H9 (cell line): ENCODE results near the gene PEMT. TPM values are rescaled to one million over a fixed set of nuclear protein-coding genes. Genes with fewer than 3 reads are reported as not detected.

ENCODE experiments used
- DNase-seq: peaks from one replicate; pipeline ENCODE4 v3.0.0-alpha.2; 2017
- H2AFZ ChIP-seq: one replicate; pipeline ENCODE4 v1.6.1; 2013; ENCODE audit warnings: mild to moderate bottlenecking, low read length, control low read depth, moderate library complexity
- H2AK5ac ChIP-seq: 2 replicates; pipeline ENCODE4 v1.6.1; 2013; ENCODE audit warnings: low read length, control low read depth, mixed read lengths; ENCODE audit not compliant: insufficient read length
- H2BK120ac ChIP-seq: one replicate; pipeline ENCODE4 v1.6.1; 2013; ENCODE audit warnings: low read depth, mild to moderate bottlenecking, low read length, control low read depth, inconsistent platforms; ENCODE audit not compliant: poor library complexity, severe bottlenecking
- H2BK12ac ChIP-seq: 2 replicates; pipeline ENCODE4 v1.6.1; 2013; ENCODE audit warnings: low read length, control low read depth, mixed read lengths, low read depth; ENCODE audit not compliant: insufficient read length
- H2BK15ac ChIP-seq: 2 replicates; pipeline ENCODE4 v1.6.1; 2013; ENCODE audit warnings: low read depth, low read length, control low read depth
- H2BK20ac ChIP-seq: one replicate; pipeline ENCODE4 v1.6.1; 2013; ENCODE audit warnings: low read depth, mild to moderate bottlenecking, low read length, control low read depth, inconsistent platforms; ENCODE audit not compliant: poor library complexity, severe bottlenecking
- H2BK5ac ChIP-seq: 2 replicates; pipeline ENCODE4 v1.6.1; 2013; ENCODE audit warnings: low read length, control low read depth, mixed read lengths; ENCODE audit not compliant: insufficient read length
- H3K14ac ChIP-seq: 2 replicates; pipeline ENCODE4 v1.6.1; 2013; ENCODE audit warnings: low read length, control low read depth; ENCODE audit not compliant: insufficient read depth
- H3K18ac ChIP-seq: 2 replicates; pipeline ENCODE4 v1.6.1; 2013; ENCODE audit warnings: low read depth, mild to moderate bottlenecking, mixed read lengths, low read length, control low read depth; ENCODE audit not compliant: insufficient read length
- H3K23ac ChIP-seq: 2 replicates; pipeline ENCODE4 v1.6.1; 2013; ENCODE audit warnings: low read length, control low read depth, mixed read lengths, low read depth; ENCODE audit not compliant: insufficient read length
- H3K23me2 ChIP-seq: 2 replicates; pipeline ENCODE4 v1.6.1; 2013; ENCODE audit warnings: low read depth, mild to moderate bottlenecking, mixed read lengths, low read length, control low read depth; ENCODE audit not compliant: insufficient read length, poor library complexity, severe bottlenecking
- H3K27ac ChIP-seq: 2 replicates; pipeline ENCODE4 v1.5.1; 2013; ENCODE audit warnings: low read length, control low read depth, mixed read lengths, low read depth; ENCODE audit not compliant: insufficient read length
- H3K27me3 ChIP-seq: 2 replicates; pipeline ENCODE4 v1.6.1; 2013; ENCODE audit warnings: low read length, control low read depth, inconsistent platforms; ENCODE audit not compliant: insufficient read depth
- H3K4ac ChIP-seq: 2 replicates; pipeline ENCODE4 v1.6.1; 2013; ENCODE audit warnings: low read depth, mild to moderate bottlenecking, control low read depth, inconsistent platforms, low read length, moderate library complexity
- H3K4me1 ChIP-seq: 2 replicates; pipeline ENCODE4 v1.6.1; 2013; ENCODE audit warnings: low read length, control low read depth, inconsistent platforms; ENCODE audit not compliant: insufficient read depth
- H3K4me2 ChIP-seq: 2 replicates; pipeline ENCODE4 v1.6.1; 2013; ENCODE audit warnings: low read length, control low read depth, mixed read lengths; ENCODE audit not compliant: insufficient read length, insufficient read depth
- H3K56ac ChIP-seq: 2 replicates; pipeline ENCODE4 v1.6.1; 2013; ENCODE audit warnings: low read depth, mild to moderate bottlenecking, mixed read lengths, low read length, control low read depth; ENCODE audit not compliant: insufficient read length
- H3K79me1 ChIP-seq: 2 replicates; pipeline ENCODE4 v1.6.1; 2013; ENCODE audit warnings: low read depth, mild to moderate bottlenecking, moderate library complexity, low read length, control low read depth, inconsistent platforms; ENCODE audit not compliant: insufficient read depth, poor library complexity, severe bottlenecking
- H3K79me2 ChIP-seq: 2 replicates; pipeline ENCODE4 v1.6.1; 2013; ENCODE audit warnings: low read length, control low read depth, inconsistent platforms; ENCODE audit not compliant: insufficient read depth
- H3K9ac ChIP-seq: 2 replicates; pipeline ENCODE4 v1.6.1; 2013; ENCODE audit warnings: low read length, control low read depth, mixed read lengths; ENCODE audit not compliant: insufficient read length; ENCODE audit errors: extremely low read depth
- H3K9me3 ChIP-seq: one replicate; pipeline ENCODE4 v1.6.1; 2013; ENCODE audit warnings: low read depth, low read length, inconsistent platforms; ENCODE audit not compliant: control insufficient read depth
- H3T11ph ChIP-seq: one replicate; pipeline ENCODE4 v1.6.1; 2013; ENCODE audit warnings: mild to moderate bottlenecking, low read length, control low read depth, inconsistent platforms
- H4K20me1 ChIP-seq: one replicate; pipeline ENCODE4 v1.6.1; 2013; ENCODE audit not compliant: control insufficient read depth, insufficient read length, insufficient read depth
- H4K5ac ChIP-seq: 2 replicates; pipeline ENCODE4 v1.6.1; 2013; ENCODE audit warnings: low read depth, mild to moderate bottlenecking, mixed read lengths, low read length, control low read depth; ENCODE audit not compliant: insufficient read length
- H4K8ac ChIP-seq: replicated peaks from 2 replicates; pipeline ENCODE4 v1.6.1; 2013; ENCODE audit warnings: low read length, control low read depth, mixed read lengths, low read depth; ENCODE audit not compliant: insufficient read length
- H4K91ac ChIP-seq: 2 replicates; pipeline ENCODE4 v1.6.1; 2013; ENCODE audit warnings: low read depth, mild to moderate bottlenecking, moderate library complexity, mixed read lengths, low read length, control low read depth; ENCODE audit not compliant: insufficient read length
- H3K27ac Mint-ChIP-seq, 3 experiments: 2 replicates in 2 of 3; 3 replicates in 1 of 3; pipeline ENCODE4 v1.8.0; 2020 to 2021; ENCODE audit warnings: mixed read lengths in 3 of 3, mild to moderate bottlenecking in 1 of 3, moderate library complexity in 1 of 3
- H3K27me3 Mint-ChIP-seq: 2 replicates; pipeline ENCODE4 v1.8.0; 2021; ENCODE audit warnings: low read depth, mild to moderate bottlenecking, moderate library complexity, mixed read lengths
- H3K36me3 Mint-ChIP-seq, 3 experiments: 2 replicates in 2 of 3; 3 replicates in 1 of 3; pipeline ENCODE4 v1.8.0; 2020 to 2021; ENCODE audit warnings: low read depth in 3 of 3, mixed read lengths in 3 of 3; ENCODE audit not compliant: insufficient read depth in 1 of 3
- H3K4me1 Mint-ChIP-seq, 2 experiments: 2 replicates each; pipeline ENCODE4 v1.8.0; 2020; ENCODE audit warnings: mixed read lengths in 2 of 2
- H3K4me3 Mint-ChIP-seq, 2 experiments: 2 replicates in 1 of 2; 3 replicates in 1 of 2; pipeline ENCODE4 v1.8.0; 2020 to 2021; ENCODE audit warnings: mild to moderate bottlenecking in 2 of 2, mixed read lengths in 2 of 2, moderate library complexity in 1 of 2
- H3K9me3 Mint-ChIP-seq, 2 experiments: 2 replicates in 1 of 2; 3 replicates in 1 of 2; pipeline ENCODE4 v1.8.0; 2020; ENCODE audit warnings: mild to moderate bottlenecking in 2 of 2, mixed read lengths in 2 of 2, moderate library complexity in 1 of 2
- WGBS: extraction: QIAGEN DNeasy Blood & Tissue Kit; methylation state at CpG from one replicate; pipeline ENCODE4 v1.1.7; 2013; ENCODE audit warnings: missing lambda C conversion rate, low lambda C conversion rate, mixed read lengths; ENCODE audit not compliant: insufficient read length; ENCODE audit errors: extremely low coverage; 5-methylcytosine and 5-hydroxymethylcytosine counted together
- total RNA-seq: library from RNA; stranded (reverse); gene quantifications from 2 replicates; pipeline ENCODE4 v1.2.1, GENCODE V29; 2021
- TF ChIP-seq, protein P1 (sequence below): fragments of 200-600 bp; sonication (generic); conservative IDR thresholded peaks from 3 replicates; pipeline ENCODE4 v1.8.0; 2021; ENCODE audit warnings: antibody characterized with exemption, mild to moderate bottlenecking

Gene PEMT
- total RNA-seq, 1 experiment from 2014 or later, result 63.2 TPM

DNA sequence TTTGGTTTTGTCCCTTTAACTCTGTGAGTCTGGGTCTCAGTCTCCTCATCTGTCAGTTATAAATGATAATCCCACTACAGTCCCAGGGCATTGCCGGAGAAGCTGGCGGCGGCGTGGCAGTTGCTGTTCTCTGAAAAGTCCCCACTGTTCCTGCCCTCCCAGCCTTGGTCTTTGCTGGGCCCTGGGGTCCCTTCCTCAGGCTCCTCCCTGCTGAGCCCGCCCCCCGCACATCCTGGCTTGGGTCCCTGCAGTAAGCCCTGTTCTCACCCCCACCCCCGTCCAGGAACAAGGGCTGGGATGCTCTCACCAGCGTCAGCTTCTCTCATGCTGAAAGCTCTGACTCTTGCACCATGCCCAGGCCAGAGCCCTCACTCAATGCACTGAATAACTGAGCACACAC lies 35.3 kb upstream of the PEMT start:
- H3K4ac ChIP-seq, result no peak overlapping the region
- no peak overlapping the region for H4K91ac ChIP-seq
- Mint-ChIP-seq H3K27me3 (peaks cover 1% of the 10 kb centered on the region), H3K9me3 (peaks cover 0 to 2% of the 10 kb centered on the region in 2 experiments; a peak in 4 of 5 replicates), H3K27ac (peak overlapping the region in 1 of 3 experiments; percentile 34; a peak in 2 of 7 replicates), H3K4me1 (peaks cover 34 to 41% of the 10 kb centered on the region in 2 experiments), H3K36me3 (peaks cover 0 to 2% (median 1%) of the 10 kb centered on the region in 3 experiments; a peak in 4 of 7 replicates), H3K4me3 (peak overlapping the region in 1 of 2 experiments; percentile 49; a peak in 2 of 5 replicates)
- H3K9me3 ChIP-seq, result no peaks in the 10 kb centered on the region
- H3K27ac ChIP-seq, result no peak overlapping the region
- no peak overlapping the region for H3K14ac ChIP-seq
- H3K79me1 ChIP-seq, result no peaks in the 10 kb centered on the region
- no peak overlapping the region for H3K4me2 ChIP-seq
- no peaks in the 10 kb centered on the region for H4K20me1 ChIP-seq
- no peaks in the 10 kb centered on the region for H3K79me2 ChIP-seq
- no peak overlapping the region for H2AK5ac ChIP-seq
- no peak overlapping the region for H2BK20ac ChIP-seq
- TF ChIP-seq, protein P1, sequence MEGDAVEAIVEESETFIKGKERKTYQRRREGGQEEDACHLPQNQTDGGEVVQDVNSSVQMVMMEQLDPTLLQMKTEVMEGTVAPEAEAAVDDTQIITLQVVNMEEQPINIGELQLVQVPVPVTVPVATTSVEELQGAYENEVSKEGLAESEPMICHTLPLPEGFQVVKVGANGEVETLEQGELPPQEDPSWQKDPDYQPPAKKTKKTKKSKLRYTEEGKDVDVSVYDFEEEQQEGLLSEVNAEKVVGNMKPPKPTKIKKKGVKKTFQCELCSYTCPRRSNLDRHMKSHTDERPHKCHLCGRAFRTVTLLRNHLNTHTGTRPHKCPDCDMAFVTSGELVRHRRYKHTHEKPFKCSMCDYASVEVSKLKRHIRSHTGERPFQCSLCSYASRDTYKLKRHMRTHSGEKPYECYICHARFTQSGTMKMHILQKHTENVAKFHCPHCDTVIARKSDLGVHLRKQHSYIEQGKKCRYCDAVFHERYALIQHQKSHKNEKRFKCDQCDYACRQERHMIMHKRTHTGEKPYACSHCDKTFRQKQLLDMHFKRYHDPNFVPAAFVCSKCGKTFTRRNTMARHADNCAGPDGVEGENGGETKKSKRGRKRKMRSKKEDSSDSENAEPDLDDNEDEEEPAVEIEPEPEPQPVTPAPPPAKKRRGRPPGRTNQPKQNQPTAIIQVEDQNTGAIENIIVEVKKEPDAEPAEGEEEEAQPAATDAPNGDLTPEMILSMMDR, result no peak
- H3K56ac ChIP-seq, result no peak overlapping the region
- no CpG with 5 or more reads among the region's 8 CpGs for WGBS
- no peak overlapping the region for H3T11ph ChIP-seq
- H2BK120ac ChIP-seq, result no peak overlapping the region
- no peaks in the 10 kb centered on the region for H3K27me3 ChIP-seq
- no peak overlapping the region for H2BK5ac ChIP-seq
- H3K9ac ChIP-seq, result no peak overlapping the region
- DNase-seq, result no peak
- H3K18ac ChIP-seq, result no peak overlapping the region
- H3K4me1 ChIP-seq, result no peaks in the 10 kb centered on the region
- H2BK12ac ChIP-seq, result no peak overlapping the region
- no peak overlapping the region for H2BK15ac ChIP-seq
- H4K5ac ChIP-seq, result no peak overlapping the region
- no peak overlapping the region for H3K23ac ChIP-seq
- H2AFZ ChIP-seq, result no peak overlapping the region
- no peaks in the 10 kb centered on the region for H3K23me2 ChIP-seq
- no peak overlapping the region for H4K8ac ChIP-seq
